RWPE2 (cell line): ENCODE data around the gene ZBTB32.
"Not testable (repeated sequence)": the region's sequence is repeated elsewhere in the genome, so short reads cannot be mapped to it uniquely, and the experiment has no call there.

Experiments used
- ATAC-seq: fragments of 200-7000 bp; cut with Tn5 transposase; 3 replicates; pipeline ENCODE4 v1.9.1; 2021; ENCODE audit warnings: low read depth
- DNase-seq: peaks from one replicate; pipeline ENCODE4 v3.0.0-alpha.2; 2020; ENCODE audit warnings: low spot score
- H3K27ac ChIP-seq: fragments of 450-650 bp; 2 replicates; pipeline ENCODE4 v1.5.1; 2017; ENCODE audit warnings: mild to moderate bottlenecking; ENCODE audit not compliant: poor library complexity, severe bottlenecking
- H3K27me3 ChIP-seq: fragments of 250-450 bp; sonication (Bioruptor Pico); 2 replicates; pipeline ENCODE4 v1.5.1; 2021; ENCODE audit warnings: mild to moderate bottlenecking, moderate library complexity; ENCODE audit not compliant: insufficient read depth, poor library complexity, severe bottlenecking
- H3K36me3 ChIP-seq: fragments of 250-450 bp; sonication (Bioruptor Pico); 2 replicates; pipeline ENCODE4 v1.5.1; 2020; ENCODE audit warnings: low read depth, mild to moderate bottlenecking, moderate library complexity
- H3K4me1 ChIP-seq: fragments of 250-450 bp; sonication (Bioruptor Pico); 2 replicates; pipeline ENCODE4 v1.5.1; 2021; ENCODE audit warnings: mild to moderate bottlenecking, moderate library complexity; ENCODE audit not compliant: insufficient read depth, poor library complexity, severe bottlenecking
- H3K4me3 ChIP-seq: fragments of 250-450 bp; sonication (Bioruptor Pico); 2 replicates; pipeline ENCODE4 v1.5.1; 2021; ENCODE audit warnings: mild to moderate bottlenecking, moderate library complexity; ENCODE audit not compliant: severe bottlenecking
- H3K9me3 ChIP-seq: fragments of 250-450 bp; sonication (Bioruptor Pico); 2 replicates; pipeline ENCODE4 v1.5.1; 2021; ENCODE audit warnings: mild to moderate bottlenecking, moderate library complexity; ENCODE audit not compliant: severe bottlenecking
- TF ChIP-seq, protein P1 (sequence below): fragments of 450-650 bp; IDR thresholded peaks from one replicate; pipeline ENCODE4 v1.5.1; 2017; ENCODE audit warnings: mild to moderate bottlenecking, moderate library complexity; ENCODE audit not compliant: poor library complexity, severe bottlenecking

Gene ZBTB32

DNA sequence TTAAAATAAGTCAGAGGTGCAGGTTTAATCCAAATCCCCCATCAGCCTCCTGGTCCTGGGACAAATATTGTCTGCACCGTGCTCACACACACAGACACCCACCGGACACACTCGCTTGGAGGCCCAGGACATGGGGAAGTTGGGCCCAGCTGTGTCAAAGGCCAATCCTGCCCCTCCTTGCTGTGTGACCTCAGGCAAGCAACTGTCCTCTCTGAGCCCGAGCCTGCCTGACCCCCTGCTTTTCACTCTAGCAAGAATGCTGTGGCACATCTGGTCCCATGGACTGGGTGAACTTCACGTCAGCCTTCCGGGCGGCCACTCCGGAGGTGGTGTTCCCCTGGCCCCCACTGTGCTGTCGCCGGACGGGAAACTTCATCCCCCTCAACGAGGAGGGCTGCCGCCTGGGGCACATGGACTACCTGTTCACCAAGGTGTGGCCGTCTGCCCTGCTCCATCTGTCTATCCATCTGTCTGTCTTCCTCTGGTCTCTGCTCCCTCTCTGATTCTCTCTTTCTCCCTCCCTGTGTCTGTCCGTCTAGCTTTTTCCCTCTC, 28.7 kb upstream of the ZBTB32 start:
- no peak for DNase-seq
- Histone ChIP-seq H3K36me3 (no peaks in the 10 kb centered on the region), H3K27ac (no peak overlapping the region), H3K27me3 (no peaks in the 10 kb centered on the region), H3K4me3 (no peak overlapping the region), H3K9me3 (no peaks in the 10 kb centered on the region), H3K4me1 (no peaks in the 10 kb centered on the region)
- ATAC-seq = no peak
- TF ChIP-seq, protein P1, sequence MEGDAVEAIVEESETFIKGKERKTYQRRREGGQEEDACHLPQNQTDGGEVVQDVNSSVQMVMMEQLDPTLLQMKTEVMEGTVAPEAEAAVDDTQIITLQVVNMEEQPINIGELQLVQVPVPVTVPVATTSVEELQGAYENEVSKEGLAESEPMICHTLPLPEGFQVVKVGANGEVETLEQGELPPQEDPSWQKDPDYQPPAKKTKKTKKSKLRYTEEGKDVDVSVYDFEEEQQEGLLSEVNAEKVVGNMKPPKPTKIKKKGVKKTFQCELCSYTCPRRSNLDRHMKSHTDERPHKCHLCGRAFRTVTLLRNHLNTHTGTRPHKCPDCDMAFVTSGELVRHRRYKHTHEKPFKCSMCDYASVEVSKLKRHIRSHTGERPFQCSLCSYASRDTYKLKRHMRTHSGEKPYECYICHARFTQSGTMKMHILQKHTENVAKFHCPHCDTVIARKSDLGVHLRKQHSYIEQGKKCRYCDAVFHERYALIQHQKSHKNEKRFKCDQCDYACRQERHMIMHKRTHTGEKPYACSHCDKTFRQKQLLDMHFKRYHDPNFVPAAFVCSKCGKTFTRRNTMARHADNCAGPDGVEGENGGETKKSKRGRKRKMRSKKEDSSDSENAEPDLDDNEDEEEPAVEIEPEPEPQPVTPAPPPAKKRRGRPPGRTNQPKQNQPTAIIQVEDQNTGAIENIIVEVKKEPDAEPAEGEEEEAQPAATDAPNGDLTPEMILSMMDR = no peak

DNA sequence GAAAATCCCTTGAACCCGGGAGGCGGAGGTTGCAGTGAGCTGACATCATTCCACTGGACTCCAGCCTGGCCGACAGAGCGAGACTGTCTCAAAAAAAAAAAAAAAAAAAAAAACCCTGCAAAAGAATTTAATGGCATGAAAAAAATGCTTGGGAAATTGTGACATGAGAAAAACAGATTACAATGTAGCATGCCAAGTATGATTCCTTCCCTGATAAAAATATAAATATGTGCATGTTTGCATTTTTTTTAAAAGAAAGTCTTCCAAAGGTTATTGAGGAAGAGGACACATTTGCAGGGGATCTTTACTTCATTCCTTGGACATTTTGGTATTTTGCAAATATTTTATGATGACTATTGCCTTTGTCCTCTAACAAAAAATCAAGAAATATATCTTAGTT, 14.5 kb upstream of the ZBTB32 start:
- Histone ChIP-seq H3K4me3 (no peak overlapping the region), H3K36me3 (no peaks in the 10 kb centered on the region), H3K27me3 (no peaks in the 10 kb centered on the region), H3K27ac (no peak overlapping the region), H3K9me3 (no peaks in the 10 kb centered on the region), H3K4me1 (no peaks in the 10 kb centered on the region)
- ATAC-seq (no peak), DNase-seq (no peak)
- TF ChIP-seq, protein P1 = no peak

DNA sequence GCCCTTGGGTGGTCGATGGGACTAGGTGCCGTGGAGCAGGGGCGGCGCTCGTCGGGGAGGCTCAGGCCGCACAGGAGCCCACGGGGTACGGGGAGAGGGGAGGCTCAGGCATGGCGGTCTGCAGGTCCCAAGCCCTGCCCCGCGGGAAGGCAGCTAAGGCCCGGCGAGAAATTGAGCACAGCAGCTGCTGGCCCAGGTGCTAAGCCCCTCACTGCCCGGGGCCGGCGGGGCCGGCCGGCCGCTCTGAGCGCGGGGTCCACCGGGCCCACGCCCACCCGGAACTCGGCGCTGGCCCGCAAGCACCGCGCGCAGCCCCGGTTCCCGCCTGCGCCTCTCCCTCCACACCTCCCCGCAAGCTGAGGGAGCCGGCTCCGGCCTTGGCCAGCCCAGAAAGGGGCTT, 13.3 kb upstream of the ZBTB32 start:
- H3K4me1 ChIP-seq, H3K27ac ChIP-seq, H3K36me3 ChIP-seq, H3K27me3 ChIP-seq, ATAC-seq, H3K4me3 ChIP-seq, DNase-seq, H3K9me3 ChIP-seq: not testable (repeated sequence)

DNA sequence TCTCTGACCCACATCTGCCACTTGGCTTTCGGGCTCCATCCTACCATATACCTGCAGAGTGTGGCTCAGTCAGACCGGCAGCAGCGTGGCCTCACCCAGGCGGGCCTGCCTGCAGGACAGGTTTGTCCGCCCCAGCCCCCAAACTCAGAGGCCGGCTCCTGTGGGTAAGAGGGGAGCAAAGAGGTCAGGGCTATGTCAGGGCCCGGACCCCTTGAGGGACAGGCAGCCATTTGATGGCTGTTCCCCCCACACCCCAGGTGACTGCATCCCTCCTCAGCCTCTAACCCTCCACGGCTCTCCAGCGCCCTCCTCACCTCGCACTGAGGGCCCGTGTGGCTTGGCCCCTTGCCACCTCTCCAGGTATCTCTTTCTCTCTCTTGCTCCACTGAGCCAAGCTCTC, 12.3 kb upstream of the ZBTB32 start:
- no peaks in the 10 kb centered on the region for H3K4me1 ChIP-seq

DNA sequence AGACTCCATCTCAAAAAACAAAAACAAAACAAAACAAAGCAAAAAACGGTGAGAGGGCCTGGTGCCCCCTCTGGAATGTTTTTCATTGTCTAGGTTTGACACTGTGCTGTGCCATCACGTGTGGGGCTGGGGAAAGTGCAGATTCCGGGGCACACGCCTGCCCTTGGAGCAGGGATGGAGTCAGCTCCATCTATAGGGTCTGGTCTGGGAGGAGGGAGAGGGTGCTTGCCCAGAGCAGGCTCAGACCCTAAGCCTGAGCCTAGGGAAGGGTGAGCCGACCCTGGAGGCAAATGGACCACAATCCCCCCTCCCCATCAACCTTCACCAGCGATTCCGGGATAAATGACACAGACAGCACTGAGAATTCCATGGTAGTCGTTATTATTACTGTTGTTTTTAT, 10.9 kb upstream of the ZBTB32 start:
- no peak for DNase-seq
- Histone ChIP-seq H3K4me1 (no peaks in the 10 kb centered on the region), H3K27me3 (no peaks in the 10 kb centered on the region), H3K36me3 (no peaks in the 10 kb centered on the region), H3K4me3 (no peak overlapping the region), H3K27ac (no peak overlapping the region), H3K9me3 (no peaks in the 10 kb centered on the region)
- no peak for ATAC-seq
- TF ChIP-seq, protein P1 = no peak

More for the DNA sequence above, 12.3 kb upstream of the ZBTB32 start:
- H3K27me3 ChIP-seq = no peaks in the 10 kb centered on the region
- TF ChIP-seq, protein P1 = no peak
- no peak for ATAC-seq
- no peak for DNase-seq
- no peak overlapping the region for H3K27ac ChIP-seq
- no peak overlapping the region for H3K4me3 ChIP-seq
- no peaks in the 10 kb centered on the region for H3K9me3 ChIP-seq
- H3K36me3 ChIP-seq = no peaks in the 10 kb centered on the region
